ENCODE data around the gene ACSS1.
A peak's percentile ranks its signal among the peaks of the same experiment; 100 is the strongest.

ACSS1 gene

GRCh38 chr20:25032478-25033264 lies 25.3 kb downstream of the ACSS1 start:
- Histone ChIP-seq H3K36me3 (ENCODE audit: control insufficient read depth, insufficient read depth, low read length, severe bottlenecking) (peaks cover 5% of the 10 kb centered on the region), H3K4me1 (ENCODE audit: control insufficient read depth, insufficient read depth, low read length) (peaks cover 25% of the 10 kb centered on the region), H3K9ac (ENCODE audit: low read length) (peak overlapping the region; percentile 33), H3K27me3 (replicated peaks; ENCODE audit: control insufficient read depth, insufficient read depth, low read length) (no peaks in the 10 kb centered on the region), H3K9me3 (ENCODE audit: control insufficient read depth, low read length) (no peaks in the 10 kb centered on the region), H3K4me3 (ENCODE audit: low read length) (no peak overlapping the region)
- no peak for DNase-seq (ENCODE audit: low read depth)

GRCh38 chr20:25032065-25032477 lies 25.9 kb downstream of the ACSS1 start:
- H3K27me3 ChIP-seq (replicated peaks; ENCODE audit: control insufficient read depth, insufficient read depth, low read length): no peaks in the 10 kb centered on the region
- no peak for DNase-seq (ENCODE audit: low read depth)
- H3K4me1 ChIP-seq (ENCODE audit: control insufficient read depth, insufficient read depth, low read length): peaks cover 22% of the 10 kb centered on the region
- H3K9ac ChIP-seq (ENCODE audit: low read length): no peak overlapping the region
- no peak overlapping the region for H3K4me3 ChIP-seq (ENCODE audit: low read length)
- H3K36me3 ChIP-seq (ENCODE audit: control insufficient read depth, insufficient read depth, low read length, severe bottlenecking): peaks cover 5% of the 10 kb centered on the region
- no peaks in the 10 kb centered on the region for H3K9me3 ChIP-seq (ENCODE audit: control insufficient read depth, low read length)

GRCh38 chr20:25031241-25031640 lies 26.7 kb downstream of the ACSS1 start:
- no peak for DNase-seq (ENCODE audit: low read depth)
- peaks cover 5% of the 10 kb centered on the region for H3K36me3 ChIP-seq (ENCODE audit: control insufficient read depth, insufficient read depth, low read length, severe bottlenecking)
- H3K9me3 ChIP-seq (ENCODE audit: control insufficient read depth, low read length): no peaks in the 10 kb centered on the region
- H3K9ac ChIP-seq (ENCODE audit: low read length): no peak overlapping the region
- no peaks in the 10 kb centered on the region for H3K27me3 ChIP-seq (replicated peaks; ENCODE audit: control insufficient read depth, insufficient read depth, low read length)
- H3K4me1 ChIP-seq (ENCODE audit: control insufficient read depth, insufficient read depth, low read length): peaks cover 22% of the 10 kb centered on the region
- no peak overlapping the region for H3K4me3 ChIP-seq (ENCODE audit: low read length)

- Histone ChIP-seq H3K4me3 (ENCODE audit: low read length) (no peak overlapping the region), H3K27me3 (replicated peaks; ENCODE audit: control insufficient read depth, insufficient read depth, low read length) (no peaks in the 10 kb centered on the region), H3K4me1 (ENCODE audit: control insufficient read depth, insufficient read depth, low read length) (peaks cover 17% of the 10 kb centered on the region), H3K9me3 (ENCODE audit: control insufficient read depth, low read length) (no peaks in the 10 kb centered on the region), H3K36me3 (ENCODE audit: control insufficient read depth, insufficient read depth, low read length, severe bottlenecking) (peaks cover 5% of the 10 kb centered on the region), H3K9ac (ENCODE audit: low read length) (no peak overlapping the region)
- DNase-seq (ENCODE audit: low read depth): no peak
These were observed 27.2 kb downstream of the ACSS1 start for GRCh38 chr20:25030649-25031207.

GRCh38 chr20:25030007-25030648 lies 27.8 kb downstream of the ACSS1 start:
- Histone ChIP-seq H3K4me1 (ENCODE audit: control insufficient read depth, insufficient read depth, low read length) (peaks cover 16% of the 10 kb centered on the region), H3K4me3 (ENCODE audit: low read length) (no peak overlapping the region), H3K36me3 (ENCODE audit: control insufficient read depth, insufficient read depth, low read length, severe bottlenecking) (peaks cover 5% of the 10 kb centered on the region), H3K9me3 (ENCODE audit: control insufficient read depth, low read length) (no peaks in the 10 kb centered on the region), H3K27me3 (replicated peaks; ENCODE audit: control insufficient read depth, insufficient read depth, low read length) (no peaks in the 10 kb centered on the region), H3K9ac (ENCODE audit: low read length) (no peak overlapping the region)
- no peak for DNase-seq (ENCODE audit: low read depth)

- DNase-seq (ENCODE audit: low read depth): no peak
- Histone ChIP-seq H3K27me3 (replicated peaks; ENCODE audit: control insufficient read depth, insufficient read depth, low read length) (no peaks in the 10 kb centered on the region), H3K36me3 (ENCODE audit: control insufficient read depth, insufficient read depth, low read length, severe bottlenecking) (peaks cover 17% of the 10 kb centered on the region), H3K9ac (ENCODE audit: low read length) (no peak overlapping the region), H3K4me1 (ENCODE audit: control insufficient read depth, insufficient read depth, low read length) (no peaks in the 10 kb centered on the region), H3K4me3 (ENCODE audit: low read length) (no peak overlapping the region), H3K9me3 (ENCODE audit: control insufficient read depth, low read length) (no peaks in the 10 kb centered on the region)
These were observed 31.8 kb downstream of the ACSS1 start for GRCh38 chr20:25025986-25026605.

GRCh38 chr20:25025091-25025861 lies 32.7 kb downstream of the ACSS1 start:
- Histone ChIP-seq H3K36me3 (ENCODE audit: control insufficient read depth, insufficient read depth, low read length, severe bottlenecking) (peaks cover 24% of the 10 kb centered on the region), H3K4me1 (ENCODE audit: control insufficient read depth, insufficient read depth, low read length) (no peaks in the 10 kb centered on the region), H3K4me3 (ENCODE audit: low read length) (no peak overlapping the region), H3K9ac (ENCODE audit: low read length) (no peak overlapping the region), H3K9me3 (ENCODE audit: control insufficient read depth, low read length) (no peaks in the 10 kb centered on the region), H3K27me3 (replicated peaks; ENCODE audit: control insufficient read depth, insufficient read depth, low read length) (no peaks in the 10 kb centered on the region)
- no peak for DNase-seq (ENCODE audit: low read depth)

GRCh38 chr20:25024171-25024570 lies 33.8 kb downstream of the ACSS1 start:
- H3K9me3 ChIP-seq (ENCODE audit: control insufficient read depth, low read length): no peaks in the 10 kb centered on the region
- no peaks in the 10 kb centered on the region for H3K4me1 ChIP-seq (ENCODE audit: control insufficient read depth, insufficient read depth, low read length)
- H3K9ac ChIP-seq (ENCODE audit: low read length): no peak overlapping the region
- peaks cover 31% of the 10 kb centered on the region for H3K36me3 ChIP-seq (ENCODE audit: control insufficient read depth, insufficient read depth, low read length, severe bottlenecking)
- H3K27me3 ChIP-seq (replicated peaks; ENCODE audit: control insufficient read depth, insufficient read depth, low read length): no peaks in the 10 kb centered on the region
- no peak overlapping the region for H3K4me3 ChIP-seq (ENCODE audit: low read length)
- DNase-seq (ENCODE audit: low read depth): no peak

GRCh38 chr20:25023356-25023755 lies 34.6 kb downstream of the ACSS1 start:
- no peak for DNase-seq (ENCODE audit: low read depth)
- H3K4me3 ChIP-seq (ENCODE audit: low read length): no peak overlapping the region
- H3K27me3 ChIP-seq (replicated peaks; ENCODE audit: control insufficient read depth, insufficient read depth, low read length): no peaks in the 10 kb centered on the region
- no peak overlapping the region for H3K9ac ChIP-seq (ENCODE audit: low read length)
- no peaks in the 10 kb centered on the region for H3K4me1 ChIP-seq (ENCODE audit: control insufficient read depth, insufficient read depth, low read length)
- peaks cover 30% of the 10 kb centered on the region for H3K36me3 ChIP-seq (ENCODE audit: control insufficient read depth, insufficient read depth, low read length, severe bottlenecking)
- no peaks in the 10 kb centered on the region for H3K9me3 ChIP-seq (ENCODE audit: control insufficient read depth, low read length)

GRCh38 chr20:25022680-25023079 lies 35.3 kb downstream of the ACSS1 start:
- Histone ChIP-seq H3K4me3 (ENCODE audit: low read length) (no peak overlapping the region), H3K9me3 (ENCODE audit: control insufficient read depth, low read length) (no peaks in the 10 kb centered on the region), H3K9ac (ENCODE audit: low read length) (no peak overlapping the region), H3K4me1 (ENCODE audit: control insufficient read depth, insufficient read depth, low read length) (no peaks in the 10 kb centered on the region), H3K27me3 (replicated peaks; ENCODE audit: control insufficient read depth, insufficient read depth, low read length) (no peaks in the 10 kb centered on the region), H3K36me3 (ENCODE audit: control insufficient read depth, insufficient read depth, low read length, severe bottlenecking) (peaks cover 28% of the 10 kb centered on the region)
- DNase-seq (ENCODE audit: low read depth): no peak

- Histone ChIP-seq H3K4me3 (ENCODE audit: low read length) (no peak overlapping the region), H3K9ac (ENCODE audit: low read length) (no peak overlapping the region), H3K4me1 (ENCODE audit: control insufficient read depth, insufficient read depth, low read length) (no peaks in the 10 kb centered on the region), H3K9me3 (ENCODE audit: control insufficient read depth, low read length) (no peaks in the 10 kb centered on the region), H3K36me3 (ENCODE audit: control insufficient read depth, insufficient read depth, low read length, severe bottlenecking) (peaks cover 31% of the 10 kb centered on the region), H3K27me3 (replicated peaks; ENCODE audit: control insufficient read depth, insufficient read depth, low read length) (no peaks in the 10 kb centered on the region)
- no peak for DNase-seq (ENCODE audit: low read depth)
These were observed 36.6 kb downstream of the ACSS1 start for GRCh38 chr20:25021336-25021735.
